Neural cell (in vitro differentiated cells): ENCODE measurements around the gene CYP4A11. TPM values are rescaled to one million over a fixed set of nuclear protein-coding genes. Genes with fewer than 3 reads are reported as not detected.
"Not testable (repeated sequence)": the region's sequence is repeated elsewhere in the genome, so short reads cannot be mapped to it uniquely, and the experiment has no call there.

Experiments used
- H2AFZ ChIP-seq: fragments of 200-600, 300-800 bp; sonication (generic), shearing (Covaris generic); 2 replicates; pipeline ENCODE4 v1.6.0; 2014; ENCODE audit warnings: low read depth, mild to moderate bottlenecking, antibody characterized with exemption, low read length, moderate library complexity
- H3F3A ChIP-seq: fragments of 200-600 bp; shearing (Covaris generic); 2 replicates; pipeline ENCODE4 v1.6.1; 2016; ENCODE audit warnings: mild to moderate bottlenecking, moderate library complexity, mixed read lengths, antibody characterized with exemption, low read length; ENCODE audit not compliant: insufficient read depth, poor library complexity, severe bottlenecking
- H3K27ac ChIP-seq: fragments of 200-600, 300-800 bp; sonication (generic), shearing (Covaris generic); 2 replicates; pipeline ENCODE4 v1.5.1; 2014; ENCODE audit warnings: mild to moderate bottlenecking, low read length, moderate library complexity
- H3K27me3 ChIP-seq: fragments of 300-800, 200-600 bp; sonication (generic), shearing (Covaris generic); 2 replicates; pipeline ENCODE4 v1.6.0; 2014; ENCODE audit warnings: mild to moderate bottlenecking, low read depth, low read length, moderate library complexity; ENCODE audit not compliant: insufficient read depth
- H3K36me3 ChIP-seq: fragments of 300-800, 200-600 bp; sonication (generic), shearing (Covaris generic); 2 replicates; pipeline ENCODE4 v1.5.1; 2014; ENCODE audit warnings: mild to moderate bottlenecking, antibody characterized with exemption, low read length, moderate library complexity; ENCODE audit not compliant: insufficient read depth
- H3K4me2 ChIP-seq: fragments of 300-800, 200-600 bp; sonication (generic), shearing (Covaris generic); 2 replicates; pipeline ENCODE4 v1.6.0; 2014; ENCODE audit warnings: mild to moderate bottlenecking, low read length
- H3K4me3 ChIP-seq: fragments of 300-800, 200-600 bp; sonication (generic), shearing (Covaris generic); 2 replicates; pipeline ENCODE4 v1.5.1; 2014; ENCODE audit warnings: mild to moderate bottlenecking, low read length, moderate library complexity
- H3K79me2 ChIP-seq: fragments of 200-600 bp; shearing (Covaris generic); replicated peaks from 2 replicates; pipeline ENCODE4 v1.6.0; 2014; ENCODE audit warnings: mild to moderate bottlenecking, low read length, moderate library complexity; ENCODE audit not compliant: insufficient read depth
- H3K9ac ChIP-seq: fragments of 300-800, 200-600 bp; sonication (generic), shearing (Covaris generic); 2 replicates; pipeline ENCODE4 v1.6.1; 2016; ENCODE audit warnings: mild to moderate bottlenecking, low read length, mixed read lengths
- H3K9me2 ChIP-seq: fragments of 200-600 bp; shearing (Covaris generic); 2 replicates; pipeline ENCODE4 v1.6.1; 2016; ENCODE audit warnings: mild to moderate bottlenecking, low read length, mixed read lengths; ENCODE audit not compliant: insufficient read depth
- H3K9me3 ChIP-seq: fragments of 200-600, 300-800 bp; sonication (generic), shearing (Covaris generic); 2 replicates; pipeline ENCODE4 v1.6.1; 2016; ENCODE audit warnings: mild to moderate bottlenecking, mixed run types, low read length, moderate library complexity, mixed read lengths
- H4K20me1 ChIP-seq: fragments of 200-600 bp; shearing (Covaris generic); 2 replicates; pipeline ENCODE4 v1.6.1; 2016; ENCODE audit warnings: mild to moderate bottlenecking, mixed run types; ENCODE audit not compliant: insufficient read depth
- EP300 ChIP-seq: fragments of 450-650 bp; conservative IDR thresholded peaks from 2 replicates; pipeline ENCODE4 v1.6.1; 2014; ENCODE audit warnings: antibody characterized with exemption, mild to moderate bottlenecking, moderate library complexity; ENCODE audit not compliant: poor library complexity, severe bottlenecking
- EZH2 ChIP-seq: fragments of 200-600, 300-800 bp; shearing (Covaris generic), sonication (generic); IDR thresholded peaks from 2 replicates; pipeline ENCODE4 v1.6.1; 2014; ENCODE audit warnings: antibody characterized with exemption, low read length, borderline replicate concordance, mild to moderate bottlenecking; ENCODE audit not compliant: insufficient read depth, poor library complexity, severe bottlenecking
- MXI1 ChIP-seq: fragments of 450-650 bp; conservative IDR thresholded peaks from 2 replicates; pipeline ENCODE4 v1.6.1; 2014; ENCODE audit warnings: antibody characterized with exemption, mild to moderate bottlenecking; ENCODE audit not compliant: poor library complexity, severe bottlenecking
- POLR2AphosphoS5 ChIP-seq: IDR thresholded peaks from 2 replicates; pipeline ENCODE4 v1.6.1; 2012
- RAD21 ChIP-seq: fragments of 450-650 bp; conservative IDR thresholded peaks from 2 replicates; pipeline ENCODE4 v1.6.1; 2014; ENCODE audit warnings: antibody characterized with exemption, mild to moderate bottlenecking, moderate library complexity
- SMC3 ChIP-seq: fragments of 450-650 bp; conservative IDR thresholded peaks from 2 replicates; pipeline ENCODE4 v1.6.1; 2014; ENCODE audit warnings: antibody characterized with exemption, mild to moderate bottlenecking, moderate library complexity; ENCODE audit not compliant: poor library complexity
- TAF1 ChIP-seq: IDR thresholded peaks from 2 replicates; pipeline ENCODE4 v1.6.1; 2012; ENCODE audit warnings: low read depth
- polyA plus RNA-seq: library from polyadenylated mRNA; depleted of rRNA; stranded (reverse); fragments of >200 nt; gene quantifications from 2 replicates; pipeline ENCODE4 v1.2.3, GENCODE V29; 2014
- small RNA-seq, 3 experiments: library from RNA; depleted of rRNA; stranded (forward); fragments of <200 nt; gene quantifications; one replicate each; pipeline ENCODE3, GENCODE V24; 2012
- TF ChIP-seq, protein P1 (sequence below): fragments of 450-650 bp; IDR thresholded peaks from 2 replicates; pipeline ENCODE4 v1.5.1; 2014; ENCODE audit warnings: antibody characterized with exemption, mild to moderate bottlenecking, moderate library complexity; ENCODE audit not compliant: poor library complexity, severe bottlenecking
- TF ChIP-seq, protein P2 (sequence below): IDR thresholded peaks from 2 replicates; pipeline ENCODE4 v1.6.1; 2012; ENCODE audit warnings: borderline replicate concordance

The CYP4A11 gene
- polyA plus RNA-seq, 1 donor from 2014 or later = not detected

GRCh38 chr1:46900401-46900800 is 40.9 kb downstream of the CYP4A11 start:
- Histone ChIP-seq H4K20me1 (no peaks in the 10 kb centered on the region), H3K27ac (no peak overlapping the region), H3K36me3 (no peaks in the 10 kb centered on the region), H3K9ac (no peak overlapping the region), H3K9me3 (no peaks in the 10 kb centered on the region), H3K4me2 (no peak overlapping the region), H3K27me3 (no peaks in the 10 kb centered on the region), H3K9me2 (no peaks in the 10 kb centered on the region), H3K4me3 (no peak overlapping the region), H2AFZ (no peak overlapping the region), H3F3A (no peaks in the 10 kb centered on the region), H3K79me2 (no peaks in the 10 kb centered on the region)
- TF ChIP-seq TAF1 (no peak), POLR2AphosphoS5 (no peak), EP300 (no peak), MXI1 (no peak), RAD21 (no peak), EZH2 (no peak), SMC3 (no peak)
- TF ChIP-seq, protein P1, sequence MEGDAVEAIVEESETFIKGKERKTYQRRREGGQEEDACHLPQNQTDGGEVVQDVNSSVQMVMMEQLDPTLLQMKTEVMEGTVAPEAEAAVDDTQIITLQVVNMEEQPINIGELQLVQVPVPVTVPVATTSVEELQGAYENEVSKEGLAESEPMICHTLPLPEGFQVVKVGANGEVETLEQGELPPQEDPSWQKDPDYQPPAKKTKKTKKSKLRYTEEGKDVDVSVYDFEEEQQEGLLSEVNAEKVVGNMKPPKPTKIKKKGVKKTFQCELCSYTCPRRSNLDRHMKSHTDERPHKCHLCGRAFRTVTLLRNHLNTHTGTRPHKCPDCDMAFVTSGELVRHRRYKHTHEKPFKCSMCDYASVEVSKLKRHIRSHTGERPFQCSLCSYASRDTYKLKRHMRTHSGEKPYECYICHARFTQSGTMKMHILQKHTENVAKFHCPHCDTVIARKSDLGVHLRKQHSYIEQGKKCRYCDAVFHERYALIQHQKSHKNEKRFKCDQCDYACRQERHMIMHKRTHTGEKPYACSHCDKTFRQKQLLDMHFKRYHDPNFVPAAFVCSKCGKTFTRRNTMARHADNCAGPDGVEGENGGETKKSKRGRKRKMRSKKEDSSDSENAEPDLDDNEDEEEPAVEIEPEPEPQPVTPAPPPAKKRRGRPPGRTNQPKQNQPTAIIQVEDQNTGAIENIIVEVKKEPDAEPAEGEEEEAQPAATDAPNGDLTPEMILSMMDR = no peak
- TF ChIP-seq, protein P2, sequence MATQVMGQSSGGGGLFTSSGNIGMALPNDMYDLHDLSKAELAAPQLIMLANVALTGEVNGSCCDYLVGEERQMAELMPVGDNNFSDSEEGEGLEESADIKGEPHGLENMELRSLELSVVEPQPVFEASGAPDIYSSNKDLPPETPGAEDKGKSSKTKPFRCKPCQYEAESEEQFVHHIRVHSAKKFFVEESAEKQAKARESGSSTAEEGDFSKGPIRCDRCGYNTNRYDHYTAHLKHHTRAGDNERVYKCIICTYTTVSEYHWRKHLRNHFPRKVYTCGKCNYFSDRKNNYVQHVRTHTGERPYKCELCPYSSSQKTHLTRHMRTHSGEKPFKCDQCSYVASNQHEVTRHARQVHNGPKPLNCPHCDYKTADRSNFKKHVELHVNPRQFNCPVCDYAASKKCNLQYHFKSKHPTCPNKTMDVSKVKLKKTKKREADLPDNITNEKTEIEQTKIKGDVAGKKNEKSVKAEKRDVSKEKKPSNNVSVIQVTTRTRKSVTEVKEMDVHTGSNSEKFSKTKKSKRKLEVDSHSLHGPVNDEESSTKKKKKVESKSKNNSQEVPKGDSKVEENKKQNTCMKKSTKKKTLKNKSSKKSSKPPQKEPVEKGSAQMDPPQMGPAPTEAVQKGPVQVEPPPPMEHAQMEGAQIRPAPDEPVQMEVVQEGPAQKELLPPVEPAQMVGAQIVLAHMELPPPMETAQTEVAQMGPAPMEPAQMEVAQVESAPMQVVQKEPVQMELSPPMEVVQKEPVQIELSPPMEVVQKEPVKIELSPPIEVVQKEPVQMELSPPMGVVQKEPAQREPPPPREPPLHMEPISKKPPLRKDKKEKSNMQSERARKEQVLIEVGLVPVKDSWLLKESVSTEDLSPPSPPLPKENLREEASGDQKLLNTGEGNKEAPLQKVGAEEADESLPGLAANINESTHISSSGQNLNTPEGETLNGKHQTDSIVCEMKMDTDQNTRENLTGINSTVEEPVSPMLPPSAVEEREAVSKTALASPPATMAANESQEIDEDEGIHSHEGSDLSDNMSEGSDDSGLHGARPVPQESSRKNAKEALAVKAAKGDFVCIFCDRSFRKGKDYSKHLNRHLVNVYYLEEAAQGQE = no peak

GRCh38 chr1:46881656-46882055 is 59.6 kb downstream of the CYP4A11 start:
- H3K9ac ChIP-seq, H4K20me1 ChIP-seq, H3K79me2 ChIP-seq, H2AFZ ChIP-seq, H3K36me3 ChIP-seq, H3K4me3 ChIP-seq, H3K4me2 ChIP-seq, H3K27me3 ChIP-seq, H3K9me2 ChIP-seq, H3K27ac ChIP-seq, H3K9me3 ChIP-seq, H3F3A ChIP-seq: not testable (repeated sequence)

Small RNAs within 50 kb of the gene (small RNA-seq; reads per million reads assigned to genes)
- 0 reads per million in 3 experiments for gene CYP4A26P

Other genes with a start within 250 kb of the CYP4A11 start
- gene EFCAB14, start 222.4 kb downstream of the CYP4A11 start, polyA plus RNA-seq = 7.6 and 8.0 TPM in 2 replicates
- gene CYP4B1, start 142.4 kb downstream of the CYP4A11 start, polyA plus RNA-seq = not detected in 2 replicates
- 20.7 and 22.8 TPM in 2 replicates for gene CYP4X1, start 82.2 kb upstream of the CYP4A11 start, polyA plus RNA-seq
- gene CYP4Z1, start 125.8 kb upstream of the CYP4A11 start, polyA plus RNA-seq = 0.51 TPM in 1 of 2 replicates, not detected in the other
- gene CYP4A22, start 196.0 kb upstream of the CYP4A11 start, polyA plus RNA-seq = 0.32 TPM in 1 of 2 replicates, not detected in the other
- not detected in 2 replicates for gene PDZK1IP1, start 248.6 kb upstream of the CYP4A11 start, polyA plus RNA-seq